ENCODE results near the gene DNAJB2.

- no peak for TF ChIP-seq CTCF (conservative IDR thresholded peaks at IDR 0.05)
- TF ChIP-seq ZFX (IDR thresholded peaks at IDR 0.05), result no peak
Observed at GRCh38 chr2:219230059-219230540, 49.1 kb upstream of the DNAJB2 start.

Data from C4-2B (cell line).